NCI-H748 (cell line): ENCODE results near the gene NCOR2.

Experiments
- DNase-seq: peaks from one replicate; lab custom pipeline; 2025; ENCODE audit not compliant: unreplicated experiment; lab: John Stamatoyannopoulos, UW

The NCOR2 gene

DNA sequence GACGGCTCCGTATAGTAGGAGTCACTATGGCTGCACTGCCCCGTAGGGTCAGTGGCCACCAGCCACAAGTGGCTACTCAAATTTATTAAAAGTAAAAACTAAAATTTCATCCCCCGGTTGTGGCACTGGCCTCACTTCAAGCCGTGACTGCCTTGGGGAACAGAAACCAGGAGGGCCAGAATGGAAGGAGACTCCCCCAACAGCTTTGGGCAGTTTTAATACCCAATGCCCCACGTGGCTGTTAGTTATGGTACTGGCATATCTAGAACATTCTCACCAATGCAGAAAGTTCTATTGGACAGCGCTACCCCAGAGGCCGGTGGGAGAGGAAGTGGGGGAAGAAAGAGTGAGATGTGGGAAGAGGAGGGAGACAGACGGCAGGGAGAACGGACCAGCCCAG is 6.2 kb downstream of the NCOR2 start:
- DNase-seq, result no peak

DNA sequence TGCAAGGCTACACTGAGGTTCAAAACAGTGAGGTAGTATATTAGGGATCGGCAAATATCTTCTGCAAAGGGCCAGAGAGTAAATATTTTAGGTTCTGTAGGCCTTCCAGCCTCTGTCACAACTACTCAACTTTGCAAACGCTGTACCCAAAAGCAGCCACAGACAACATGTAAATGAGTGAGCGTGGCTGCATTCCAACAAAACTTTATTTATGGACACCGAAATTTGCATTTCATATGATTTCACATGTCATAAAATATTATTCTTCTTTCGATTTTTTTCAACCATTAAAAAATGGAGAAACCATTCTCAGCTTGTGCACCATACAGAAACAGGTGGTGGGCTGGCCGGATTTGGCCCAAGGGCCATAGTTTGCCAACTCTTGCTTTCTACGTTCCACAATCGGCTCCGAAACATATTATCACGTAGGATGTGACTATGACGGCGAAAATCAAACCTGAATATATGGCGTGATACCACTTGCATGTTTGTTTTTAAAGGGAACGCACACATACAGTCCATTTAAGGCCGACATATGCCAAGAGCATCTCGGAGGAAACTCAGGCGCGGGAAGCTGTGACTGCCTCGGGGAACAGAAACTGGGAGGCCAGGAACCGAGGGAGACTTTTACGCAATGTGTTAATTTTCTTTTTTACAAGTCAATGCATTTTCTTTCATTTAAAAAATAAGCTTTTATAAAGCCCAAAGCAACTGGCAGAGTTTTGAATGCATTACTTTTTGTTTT is 7.1 kb downstream of the NCOR2 start:
- no peak for DNase-seq

DNA sequence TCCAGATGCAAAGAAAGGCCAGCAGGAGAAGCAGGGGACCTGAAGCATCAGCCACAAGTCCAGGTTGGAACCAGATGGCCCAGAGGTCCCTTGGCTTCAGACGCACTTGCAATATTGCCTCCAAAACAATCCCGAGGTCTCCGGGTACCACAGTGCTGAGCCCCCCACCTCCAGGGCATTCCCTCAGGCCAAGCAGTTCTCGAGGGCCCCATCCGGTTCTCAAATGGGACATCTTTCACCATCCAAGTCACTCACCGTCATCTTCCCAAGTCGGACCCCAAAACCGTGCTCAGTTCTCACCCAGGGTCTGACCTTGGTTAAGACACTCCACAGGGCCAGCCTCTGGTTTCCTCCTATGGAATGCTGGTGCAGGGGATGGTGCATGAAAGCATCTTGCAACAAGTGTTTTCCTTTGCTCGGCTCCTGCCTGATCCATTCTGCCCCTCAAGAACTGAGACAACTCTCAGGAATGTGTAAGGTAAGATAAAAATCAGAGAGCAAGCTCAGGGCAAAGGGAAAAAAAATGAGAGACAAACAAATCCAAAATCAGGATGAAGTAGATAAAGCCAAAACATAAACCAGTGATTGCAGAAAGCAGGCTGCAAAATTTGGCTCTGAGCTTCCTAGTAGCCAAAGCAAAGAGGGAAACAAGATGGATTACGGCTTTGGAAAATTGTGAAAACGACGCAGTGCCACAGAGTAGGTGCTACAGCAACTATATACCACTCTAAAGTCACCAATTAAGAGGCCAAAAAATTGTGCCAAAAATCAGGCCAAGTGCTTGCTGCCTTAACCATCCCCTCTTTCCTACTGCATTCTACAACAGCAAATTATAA is 8.0 kb downstream of the NCOR2 start:
- no peak for DNase-seq

DNA sequence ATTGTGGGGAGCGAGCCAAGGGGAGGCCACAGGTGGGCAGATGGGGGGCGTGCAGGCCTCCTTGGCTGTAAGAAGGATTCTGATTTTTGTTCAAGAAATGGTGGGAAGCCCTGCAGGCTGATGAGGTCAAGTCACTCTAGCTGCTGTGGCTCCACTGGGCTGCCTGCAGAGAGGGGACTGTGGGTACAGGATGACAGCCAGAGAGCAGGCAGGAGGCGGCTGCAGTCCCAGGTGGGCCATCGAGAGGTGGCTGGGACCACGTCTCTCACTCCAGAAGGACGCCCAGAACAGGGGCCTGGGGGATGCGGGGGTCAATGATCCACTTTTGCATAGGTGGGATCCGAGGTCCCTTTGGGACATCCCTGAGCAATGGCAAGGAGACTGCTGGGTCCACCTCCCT is 9.1 kb downstream of the NCOR2 start:
- DNase-seq, result no peak

DNA sequence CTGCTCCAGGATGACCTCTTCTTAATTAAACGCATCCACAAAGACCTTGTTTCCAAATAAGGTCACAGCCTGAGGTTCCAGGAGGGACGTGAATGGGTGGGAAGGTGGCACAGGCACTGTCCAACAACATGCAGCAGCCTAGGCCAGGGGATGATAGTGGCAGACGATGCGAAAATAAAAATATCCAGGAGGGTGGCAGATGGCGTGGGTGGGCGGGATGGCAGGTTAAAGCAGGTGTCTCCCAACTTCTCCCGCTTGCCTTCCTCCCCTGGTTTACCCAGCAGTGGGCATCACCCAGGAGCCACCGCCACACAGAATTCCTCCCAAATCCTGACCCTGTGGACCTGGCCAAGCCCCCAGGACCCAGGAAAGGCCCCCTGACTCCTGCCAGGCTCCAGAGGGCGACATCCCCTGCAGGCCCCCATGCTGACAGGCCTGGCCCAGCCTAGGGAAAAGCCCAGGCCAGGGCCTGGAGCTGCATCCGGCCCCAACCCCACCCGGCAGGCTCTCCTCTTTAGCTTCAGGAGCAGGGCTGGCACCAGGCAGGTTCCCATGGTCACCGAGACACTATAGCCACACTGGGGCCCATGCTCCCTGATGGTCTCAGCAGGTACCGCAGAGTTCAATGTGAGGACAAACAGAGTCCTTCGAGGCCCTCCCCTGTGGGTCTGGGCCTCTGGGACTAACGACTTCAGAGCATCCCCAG is 9.7 kb downstream of the NCOR2 start:
- no peak for DNase-seq

DNA sequence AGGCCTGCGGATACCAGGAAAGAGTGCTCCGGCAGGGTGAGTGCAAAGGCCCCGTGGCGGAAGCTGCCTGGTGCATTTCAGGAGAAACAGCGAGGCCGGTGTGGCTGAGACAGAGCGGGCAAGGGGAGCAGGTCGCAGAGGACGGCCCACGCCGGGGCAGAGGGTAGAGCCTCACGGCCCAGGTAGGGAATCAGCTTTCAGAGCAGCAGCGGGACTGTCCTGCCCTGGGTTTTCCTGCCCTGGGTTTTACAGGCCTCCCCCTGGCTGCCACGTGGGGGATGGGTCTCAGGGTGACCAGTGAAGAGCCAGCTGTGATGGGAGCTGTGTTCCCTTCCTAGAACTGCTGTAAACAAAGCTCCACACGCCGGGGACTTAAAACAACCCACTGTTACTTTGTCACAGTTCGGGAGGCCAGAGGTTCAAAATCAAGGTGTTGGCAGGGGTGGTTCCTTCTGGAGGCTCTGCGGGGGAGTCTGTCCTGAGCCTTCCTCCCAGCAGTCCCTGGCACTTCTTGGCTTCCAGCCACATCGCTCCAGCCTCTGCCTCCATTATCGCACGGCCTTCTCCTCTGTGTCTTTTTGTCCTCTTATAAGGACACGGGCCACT is 10.4 kb downstream of the NCOR2 start:
- no peak for DNase-seq

DNA sequence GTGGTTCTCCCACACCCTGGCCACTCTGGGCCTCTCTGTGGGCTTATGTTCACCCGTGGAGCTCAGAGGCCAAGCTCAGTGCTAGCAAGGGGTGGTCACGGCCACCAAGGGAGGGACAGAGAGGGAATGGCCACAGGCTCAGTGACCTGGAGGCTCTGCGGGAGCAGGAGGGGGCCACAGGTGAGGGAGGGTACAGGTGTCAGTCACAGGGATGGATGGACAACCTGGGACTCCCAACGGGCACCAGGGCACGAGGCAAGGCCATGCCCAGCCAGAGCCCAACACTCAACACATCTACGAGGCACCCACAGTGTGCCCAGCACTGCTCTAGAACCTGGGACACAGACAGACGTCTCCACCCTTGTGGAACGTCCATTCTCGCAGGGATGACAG is 11.3 kb downstream of the NCOR2 start:
- DNase-seq, result no peak

DNA sequence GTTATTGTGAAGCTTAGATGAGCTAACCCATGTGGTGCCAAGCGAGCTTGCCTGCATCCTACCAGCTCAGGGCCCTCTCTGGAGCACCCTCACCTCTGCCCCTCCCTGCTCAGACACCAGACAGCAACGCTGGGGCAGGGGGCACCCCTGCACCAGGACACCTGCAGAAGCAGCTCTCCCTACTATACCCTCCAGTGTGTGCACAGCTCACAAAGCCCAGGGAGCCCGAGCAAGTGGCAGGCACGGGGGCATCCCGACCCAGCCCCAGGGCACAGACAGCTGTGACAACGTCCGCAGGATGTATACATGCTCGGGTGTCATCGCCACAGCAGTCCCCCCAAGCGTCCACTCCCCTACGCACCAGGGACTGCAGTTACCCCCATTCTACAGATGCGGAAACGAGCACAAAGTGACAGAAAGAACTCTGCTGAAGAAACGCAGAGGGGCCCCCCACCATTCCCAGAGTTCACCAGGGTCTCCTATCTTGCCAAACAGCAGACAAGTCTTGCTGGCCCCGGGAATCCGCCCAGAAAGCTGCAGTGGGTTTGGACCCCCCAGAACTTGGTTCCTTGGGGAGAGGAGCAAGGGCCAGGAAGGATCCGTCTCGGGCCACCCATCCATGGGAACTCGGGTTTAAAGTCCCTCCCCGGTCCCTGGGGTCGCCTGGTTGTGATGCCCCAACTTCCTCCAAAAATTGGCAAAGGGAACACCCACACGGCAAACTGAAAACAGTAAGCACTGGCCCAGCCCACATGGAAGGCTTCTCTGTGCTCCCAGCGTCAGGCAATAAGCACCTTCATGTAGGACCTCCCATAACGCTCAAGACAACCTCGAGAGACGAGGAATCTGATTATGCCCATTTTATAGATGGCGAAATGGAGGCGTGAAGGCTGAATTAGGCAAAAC is 12.0 kb downstream of the NCOR2 start:
- no peak for DNase-seq

DNA sequence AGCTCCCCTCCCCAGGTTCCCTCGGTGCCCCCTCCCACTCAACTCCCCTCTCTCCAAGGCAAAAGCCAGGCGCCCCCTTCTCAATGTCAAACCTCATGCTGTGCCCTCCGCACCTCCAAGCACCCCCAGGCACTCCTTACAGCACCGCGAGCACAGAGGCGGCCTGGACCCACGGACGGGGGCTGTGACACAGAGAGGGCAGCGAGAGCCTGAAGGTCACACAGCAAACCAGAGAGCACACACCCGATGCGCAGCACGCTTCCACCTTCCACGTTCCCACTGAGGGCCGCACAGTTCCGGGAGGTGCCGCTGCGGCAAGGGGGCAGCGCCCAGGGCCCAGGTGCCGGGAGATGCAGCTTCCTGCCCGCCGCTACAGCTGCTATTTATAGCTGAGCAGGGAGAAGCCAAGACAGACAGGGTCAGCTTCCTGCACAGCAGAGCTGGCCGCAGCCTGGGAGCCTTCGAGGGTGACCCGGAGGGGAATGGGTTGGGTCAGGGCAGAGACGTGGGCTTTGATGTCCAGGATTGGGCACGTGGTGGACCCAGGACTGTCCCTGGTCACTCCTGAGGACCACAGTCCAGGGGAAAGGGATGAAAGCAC is 12.9 kb downstream of the NCOR2 start:
- DNase-seq, result no peak

DNA sequence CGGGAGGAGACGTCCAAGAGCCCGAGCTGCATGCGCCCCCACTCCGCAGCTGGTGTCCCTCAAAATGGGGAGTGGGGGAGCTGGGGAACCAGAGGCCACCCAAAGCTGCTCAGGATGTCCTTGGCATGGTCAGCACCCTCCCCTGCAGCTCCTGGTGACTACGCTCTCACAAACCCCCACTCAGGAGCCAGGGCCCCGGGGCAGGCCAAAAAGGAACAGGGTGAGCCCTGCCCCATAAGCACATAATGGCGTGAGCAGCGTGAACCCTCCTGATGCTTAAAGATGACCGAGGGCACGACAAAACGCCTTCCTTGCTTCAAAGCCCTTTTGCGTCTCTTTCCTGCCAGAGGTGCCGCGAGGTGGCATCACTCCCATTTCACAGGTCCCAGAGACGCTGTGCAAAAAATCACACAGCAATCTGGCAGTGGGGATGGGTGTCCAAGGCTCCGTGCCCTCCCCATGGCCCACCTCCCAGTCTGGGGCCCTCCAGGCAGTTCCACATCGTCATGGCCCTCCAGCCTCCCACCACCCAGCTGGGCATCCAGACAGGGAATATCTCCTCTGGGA is 13.5 kb downstream of the NCOR2 start:
- DNase-seq, result no peak

DNA sequence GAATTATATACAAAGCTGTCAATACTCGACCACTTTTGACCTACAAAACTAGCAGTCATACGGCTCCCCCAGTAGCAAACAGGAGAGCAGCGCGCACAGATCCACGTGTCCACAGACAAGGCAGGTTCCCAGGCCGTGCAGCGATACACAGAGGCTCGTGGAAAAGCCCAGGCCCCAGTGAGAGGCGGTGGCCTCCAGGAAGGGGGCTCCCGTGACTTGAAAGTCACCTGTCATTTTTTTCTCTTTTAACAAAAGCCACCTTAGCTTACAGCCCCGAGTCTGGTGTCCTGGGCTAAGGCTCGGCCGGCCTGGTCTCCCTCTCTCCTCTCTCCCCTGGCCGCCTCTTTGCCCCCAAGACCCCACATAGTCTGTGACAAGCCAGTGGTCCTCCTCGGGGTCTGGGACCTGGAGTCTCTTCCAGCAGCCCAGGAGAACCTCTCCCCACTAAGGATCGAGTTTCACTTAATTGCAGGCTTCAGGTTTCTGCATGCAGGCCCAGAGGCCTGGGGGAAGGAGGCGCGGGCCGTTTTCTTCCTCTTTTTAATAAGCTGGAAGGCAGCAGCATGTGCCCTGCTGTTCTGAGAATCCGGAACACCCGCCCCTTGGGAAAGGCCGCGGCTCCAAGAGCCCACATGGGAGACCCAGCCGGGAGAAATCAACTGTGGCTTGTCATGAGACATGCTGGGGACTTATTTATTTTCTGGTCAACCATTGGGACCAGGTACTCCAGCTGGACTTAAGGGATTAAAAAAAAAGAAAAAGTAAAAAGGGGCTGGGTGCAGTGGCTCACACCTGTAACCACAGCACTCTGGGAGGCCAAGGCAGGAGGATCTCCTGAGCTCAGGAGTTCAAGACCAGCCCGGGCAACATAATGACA is 15.9 kb downstream of the NCOR2 start:
- peak; percentile 87 for DNase-seq

DNA sequence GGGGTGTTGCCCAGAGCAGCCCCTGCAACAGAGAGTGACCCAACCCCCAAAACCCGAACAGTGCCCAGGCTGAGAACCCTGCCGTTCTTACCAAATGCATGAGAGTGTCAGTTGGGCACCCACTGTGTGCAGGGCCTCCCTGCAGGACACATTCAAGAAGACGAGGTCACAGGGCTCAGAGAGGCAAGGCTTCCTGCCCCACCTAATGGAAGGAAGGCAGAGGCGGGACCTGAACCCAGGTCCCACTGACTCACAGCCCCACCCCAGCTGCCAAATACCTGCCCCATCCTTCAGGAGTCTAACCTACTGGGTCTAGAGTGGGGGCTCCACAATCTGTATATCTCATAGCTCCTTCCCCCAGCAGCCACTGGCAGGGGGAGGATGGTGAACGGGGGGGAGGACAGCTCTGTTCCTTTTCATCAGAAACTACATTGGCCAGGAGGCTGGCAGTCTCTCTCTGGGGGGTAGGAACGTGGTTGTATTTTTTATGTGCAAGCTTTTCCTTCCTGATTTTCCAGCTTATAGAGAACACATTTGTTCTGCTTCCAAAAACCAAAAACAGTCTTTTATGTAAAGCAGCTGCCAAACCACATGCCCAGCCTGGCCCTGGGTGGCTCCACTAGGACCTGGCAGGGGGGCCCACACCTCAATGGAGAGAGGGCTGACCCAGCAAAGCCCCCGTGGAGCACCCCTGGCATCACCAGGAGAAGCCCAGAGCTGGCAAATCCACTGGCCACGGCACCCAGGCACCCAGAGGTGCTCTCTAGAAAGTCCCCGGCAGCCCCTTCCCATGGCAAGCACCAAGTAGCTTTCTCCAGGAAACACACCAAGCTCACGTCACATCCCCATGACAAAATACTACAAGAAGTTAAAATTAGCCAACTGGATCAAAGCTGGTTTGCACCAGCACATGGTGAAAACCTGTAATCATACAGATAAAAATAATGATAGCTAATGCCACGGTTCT is 17.0 kb downstream of the NCOR2 start:
- no peak for DNase-seq

DNA sequence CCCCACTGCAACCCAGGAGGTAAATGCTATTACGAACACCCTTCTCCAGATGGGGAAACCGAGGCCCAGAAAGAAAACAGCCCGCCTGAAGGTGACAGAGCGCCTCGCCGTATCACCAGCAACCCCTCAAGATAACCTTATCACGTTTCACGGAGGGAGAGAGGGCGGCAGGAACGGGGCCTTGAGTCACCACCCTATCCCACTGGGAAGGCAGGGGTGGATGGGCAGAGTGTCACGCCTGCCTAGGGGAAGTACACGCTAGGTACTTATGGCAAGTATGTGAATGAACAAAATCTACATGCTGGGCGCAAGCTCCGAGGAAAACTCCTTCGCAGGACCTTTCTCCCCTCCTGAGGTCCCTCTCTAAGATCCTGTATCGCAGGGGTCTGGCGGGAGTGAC is 17.8 kb downstream of the NCOR2 start:
- DNase-seq, result no peak

DNA sequence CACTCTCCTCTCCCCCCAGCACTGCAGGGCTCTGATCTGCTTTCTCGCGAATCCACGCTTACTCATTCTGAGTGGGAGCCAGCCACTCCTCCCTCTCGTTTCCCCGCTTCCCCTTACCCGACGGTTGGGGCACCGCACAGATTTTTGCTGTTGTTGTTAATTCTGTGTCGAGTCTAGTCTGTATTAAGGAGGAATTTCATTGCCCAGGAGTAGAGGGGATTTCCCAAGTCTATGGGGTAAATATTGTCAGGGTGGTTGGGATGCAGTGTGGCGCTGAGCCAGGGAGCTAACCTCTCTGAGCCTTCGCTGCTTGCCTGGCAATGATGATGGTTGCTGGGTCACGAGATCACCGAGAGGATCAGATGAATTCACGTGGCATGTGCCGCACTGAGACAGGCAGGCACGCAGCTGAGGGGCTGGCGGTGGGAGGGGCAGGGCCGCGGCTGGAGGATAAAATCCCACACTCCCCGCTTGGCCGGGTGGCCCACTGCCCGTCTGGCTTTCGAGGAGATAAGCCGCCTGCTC is 18.5 kb downstream of the NCOR2 start:
- DNase-seq, result no peak

DNA sequence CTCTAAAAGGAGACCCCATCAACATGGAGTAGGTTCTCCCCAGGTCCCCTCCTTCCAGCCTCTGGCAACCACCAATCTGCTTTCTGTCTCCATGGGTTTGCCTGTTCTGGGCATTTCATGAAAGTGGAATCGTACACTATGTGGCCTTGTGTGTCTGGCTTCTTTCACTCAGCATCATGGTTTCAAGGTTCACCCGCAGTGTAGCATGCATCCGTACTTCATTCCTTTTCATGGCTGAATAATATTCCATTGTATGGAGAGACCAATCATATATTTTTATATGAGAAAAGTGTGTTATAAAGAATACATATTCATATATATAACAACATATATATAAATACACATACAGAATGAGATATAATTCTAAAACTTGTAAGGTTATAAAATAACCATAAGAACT is 19.8 kb downstream of the NCOR2 start:
- DNase-seq, result no peak

DNA sequence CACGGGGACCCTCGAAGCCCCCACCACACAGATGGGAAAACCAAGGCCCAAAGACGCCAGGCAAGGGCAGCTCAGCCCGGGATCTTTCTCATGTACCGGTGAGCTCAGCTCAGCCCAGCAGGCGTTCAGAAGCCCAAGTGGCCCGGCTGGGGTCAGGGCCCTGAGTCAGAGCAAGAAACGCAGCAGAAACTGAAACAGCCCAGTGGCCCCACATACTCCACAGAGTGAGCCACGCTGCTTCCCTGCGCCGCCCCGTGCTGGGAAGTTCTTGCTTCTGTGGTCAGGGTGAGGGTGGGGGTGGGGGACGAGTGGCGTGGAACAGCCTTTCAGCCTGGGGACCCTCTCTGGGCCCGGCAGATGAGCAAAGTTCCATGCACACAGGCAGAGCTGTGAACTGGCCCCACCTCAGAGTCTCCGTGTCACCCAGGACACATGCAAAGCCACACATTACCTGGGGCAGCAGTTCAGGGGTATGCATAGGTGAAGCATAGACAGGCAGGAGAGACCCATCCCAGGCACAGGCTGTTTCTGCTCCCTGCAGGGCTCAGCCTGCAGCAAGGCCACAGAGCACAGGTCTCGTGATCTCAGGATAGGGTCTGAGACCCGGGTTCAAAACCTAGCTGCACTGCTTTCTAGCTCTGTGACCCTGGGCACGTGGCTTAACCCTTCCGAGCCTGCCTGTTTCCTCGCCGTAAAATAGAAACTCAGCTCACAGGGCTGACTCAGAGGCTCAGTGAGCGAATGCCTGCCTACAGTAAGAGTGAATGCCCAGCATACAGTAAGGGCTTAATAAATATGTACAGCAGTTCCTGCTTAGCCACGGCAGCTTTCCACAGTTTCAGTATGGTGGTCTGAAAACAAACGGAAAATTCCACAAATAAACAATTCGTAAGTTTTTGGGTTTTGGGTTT is 21.6 kb downstream of the NCOR2 start:
- DNase-seq, result no peak
